ENCODE results near the gene LHFPL2. TPM values are rescaled to one million over a fixed set of nuclear protein-coding genes. Genes with fewer than 3 reads are reported as not detected.

Gene LHFPL2
- total RNA-seq, 4 donors from 2014 or later, result 10.3 to 11.6 (median 10.8) TPM

DNA sequence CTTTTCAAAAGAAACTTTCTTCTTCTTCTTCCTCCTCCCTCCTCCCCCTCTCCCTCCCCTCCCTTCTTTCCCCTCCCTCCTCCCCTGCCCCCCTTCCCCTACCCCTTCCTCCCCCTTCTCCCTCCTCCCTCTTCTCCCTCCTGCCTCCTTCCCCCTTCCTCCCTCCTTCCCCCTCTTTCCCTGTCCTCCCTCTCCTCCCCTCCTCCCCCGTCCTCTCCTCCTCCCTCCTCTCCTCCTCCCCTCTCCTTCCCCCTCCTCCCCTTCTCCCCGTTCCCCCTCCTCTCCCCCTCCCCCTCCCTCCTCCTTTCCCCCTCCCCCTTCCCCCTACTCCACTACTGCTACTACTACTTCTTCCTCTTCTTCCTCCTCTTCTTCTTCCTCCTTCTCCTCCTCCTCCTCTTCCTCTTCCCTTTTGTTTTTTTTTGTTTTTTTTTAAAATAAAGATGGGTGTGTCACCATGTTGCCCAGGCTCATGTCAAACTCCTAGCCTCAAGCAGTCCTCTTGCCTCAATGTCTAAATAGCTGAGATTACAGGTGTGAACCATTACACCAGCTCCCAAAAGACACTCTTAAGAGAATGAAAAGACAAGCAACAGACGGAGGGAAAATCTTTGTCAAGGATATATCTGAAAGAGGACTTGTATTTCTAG lies 200.7 kb downstream of the LHFPL2 start:
- DNase-seq (ENCODE audit: low spot score in 2 of 2), result no peak
- H3K27me3 ChIP-seq, result no peaks in the 10 kb centered on the region
- H3K4me3 ChIP-seq, result no peak overlapping the region
- H3K27ac ChIP-seq, result no peak overlapping the region
- peaks cover 13% of the 10 kb centered on the region for H3K36me3 ChIP-seq
- whole genome bisulfite sequencing, result 97% methylated on average over 1 of the region's 3 CpGs
- H3K9me3 ChIP-seq, result no peaks in the 10 kb centered on the region
- no peaks in the 10 kb centered on the region for H3K4me1 ChIP-seq
- TF ChIP-seq EP300 (IDR thresholded peaks at IDR 0.05) (no peak), POLR2A (IDR thresholded peaks at IDR 0.05) (no peak), POLR2AphosphoS5 (IDR thresholded peaks at IDR 0.05) (no peak)
- TF ChIP-seq, protein P1, sequence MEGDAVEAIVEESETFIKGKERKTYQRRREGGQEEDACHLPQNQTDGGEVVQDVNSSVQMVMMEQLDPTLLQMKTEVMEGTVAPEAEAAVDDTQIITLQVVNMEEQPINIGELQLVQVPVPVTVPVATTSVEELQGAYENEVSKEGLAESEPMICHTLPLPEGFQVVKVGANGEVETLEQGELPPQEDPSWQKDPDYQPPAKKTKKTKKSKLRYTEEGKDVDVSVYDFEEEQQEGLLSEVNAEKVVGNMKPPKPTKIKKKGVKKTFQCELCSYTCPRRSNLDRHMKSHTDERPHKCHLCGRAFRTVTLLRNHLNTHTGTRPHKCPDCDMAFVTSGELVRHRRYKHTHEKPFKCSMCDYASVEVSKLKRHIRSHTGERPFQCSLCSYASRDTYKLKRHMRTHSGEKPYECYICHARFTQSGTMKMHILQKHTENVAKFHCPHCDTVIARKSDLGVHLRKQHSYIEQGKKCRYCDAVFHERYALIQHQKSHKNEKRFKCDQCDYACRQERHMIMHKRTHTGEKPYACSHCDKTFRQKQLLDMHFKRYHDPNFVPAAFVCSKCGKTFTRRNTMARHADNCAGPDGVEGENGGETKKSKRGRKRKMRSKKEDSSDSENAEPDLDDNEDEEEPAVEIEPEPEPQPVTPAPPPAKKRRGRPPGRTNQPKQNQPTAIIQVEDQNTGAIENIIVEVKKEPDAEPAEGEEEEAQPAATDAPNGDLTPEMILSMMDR (IDR thresholded peaks at IDR 0.05), result no peak

Measured in suprapubic skin (tissue), 4 donors.